H1 (cell line): Measurements from ENCODE around the gene NR2C2.
"Not testable (repeated sequence)": the region's sequence is repeated elsewhere in the genome, so short reads cannot be mapped to it uniquely, and the experiment has no call there.

Experiments
- CBX5 ChIP-seq: fragments of 300-800, 300-1000 bp; sonication (generic); IDR thresholded peaks from 2 replicates; pipeline ENCODE4 v1.7.1; 2016; ENCODE audit warnings: antibody characterized with exemption, low read length, low read depth
- CTCF ChIP-seq, 3 experiments: IDR thresholded peaks; 1 replicate in 2 of 3; 2 replicates in 1 of 3; pipeline versions ENCODE4 v1.5.1 to v1.6.1; 2011; ENCODE audit warnings: low read length in 3 of 3, mild to moderate bottlenecking in 3 of 3, inconsistent platforms in 2 of 3, low read depth in 1 of 3, moderate library complexity in 1 of 3; ENCODE audit not compliant: insufficient read depth in 1 of 3; ENCODE audit errors: control extremely low read depth in 1 of 3
- EP300 ChIP-seq, 2 experiments: IDR thresholded peaks; 1 replicate in 1 of 2; 2 replicates in 1 of 2; pipeline ENCODE4 v1.6.1; 2011 to 2012; ENCODE audit warnings: low read depth in 2 of 2, low read length in 2 of 2, mild to moderate bottlenecking in 2 of 2, borderline replicate concordance in 1 of 2, inconsistent platforms in 1 of 2, moderate library complexity in 1 of 2
- JUN ChIP-seq: IDR thresholded peaks from 2 replicates; pipeline ENCODE4 v1.6.1; 2011; ENCODE audit warnings: low read depth, mild to moderate bottlenecking, improper control_type of control experiment, low read length
- RAD21 ChIP-seq, 2 experiments: IDR thresholded peaks in 1 of 2; conservative IDR thresholded peaks in 1 of 2; 2 replicates each; pipeline ENCODE4 v1.6.1; 2011; ENCODE audit warnings: low read depth in 2 of 2, low read length in 2 of 2, improper control_type of control experiment in 1 of 2, inconsistent platforms in 1 of 2, mild to moderate bottlenecking in 1 of 2, moderate library complexity in 1 of 2
- TAF1 ChIP-seq: IDR thresholded peaks from 2 replicates; pipeline ENCODE4 v1.6.1; 2011; ENCODE audit warnings: mild to moderate bottlenecking, low read depth, low read length

GRCh38 chr3:14903501-14903900, 43.9 kb upstream of the NR2C2 start:
- TF ChIP-seq EP300 (IDR thresholded peaks at IDR 0.05; ENCODE audit: borderline replicate concordance in 1 of 2, low read depth in 2 of 2, low read length in 2 of 2); JUN; TAF1; CTCF (IDR thresholded peaks at IDR 0.05; ENCODE audit: control extremely low read depth in 1 of 3, insufficient read depth in 1 of 3, low read depth in 1 of 3, low read length in 3 of 3); RAD21 (IDR thresholded peaks at IDR 0.05 in 1 of 2, conservative IDR thresholded peaks at IDR 0.05 in 1 of 2; ENCODE audit: low read depth in 2 of 2, low read length in 2 of 2); CBX5: not testable (repeated sequence)
